CD4-positive, alpha-beta T cell treated with Interleukin-4 for 4 hours (primary cell): Measurements from ENCODE around the gene GCC2.
"Not testable (repeated sequence)": the region's sequence is repeated elsewhere in the genome, so short reads cannot be mapped to it uniquely, and the experiment has no call there.

Source experiments
- DNase-seq: peaks from one replicate; pipeline ENCODE4 v3.0.0-alpha.2; 2020

GCC2 gene

GRCh38 chr2:108448678-108449409 lies at the start of gene GCC2:
TSS of gene GCC2 (plus strand) at chr2:108449206. CDS start at chr2:108449275, 69 bp downstream.
- DNase-seq = peak; percentile 94

- DNase-seq = no peak
Measured at GRCh38 chr2:108399479-108399878, 49.5 kb upstream of the GCC2 start.

- no peak for DNase-seq
Measured at GRCh38 chr2:108401800-108402199, 47.2 kb upstream of the GCC2 start.

GRCh38 chr2:108403494-108403893 lies 45.5 kb upstream of the GCC2 start:
- DNase-seq = no peak

GRCh38 chr2:108404784-108405397 lies 44.1 kb upstream of the GCC2 start:
- DNase-seq = no peak

- no peak for DNase-seq
Measured at GRCh38 chr2:108407864-108408729, 40.9 kb upstream of the GCC2 start.

GRCh38 chr2:108409768-108410167 lies 39.2 kb upstream of the GCC2 start:
- DNase-seq = no peak

GRCh38 chr2:108412995-108413710 lies 35.9 kb upstream of the GCC2 start:
- DNase-seq = no peak

- DNase-seq = no peak
Measured at GRCh38 chr2:108413711-108414095, 35.3 kb upstream of the GCC2 start.

- no peak for DNase-seq
Measured at GRCh38 chr2:108414256-108414876, 34.6 kb upstream of the GCC2 start.

- no peak for DNase-seq
Measured at GRCh38 chr2:108414945-108415344, 34.1 kb upstream of the GCC2 start.

GRCh38 chr2:108417254-108417653 lies 31.8 kb upstream of the GCC2 start:
- no peak for DNase-seq

GRCh38 chr2:108418416-108418815 lies 30.6 kb upstream of the GCC2 start:
- no peak for DNase-seq

GRCh38 chr2:108423067-108423466 lies 25.9 kb upstream of the GCC2 start:
- no peak for DNase-seq

- no peak for DNase-seq
Measured at GRCh38 chr2:108423502-108424251, 25.3 kb upstream of the GCC2 start.

- DNase-seq = no peak
Measured at GRCh38 chr2:108428286-108429009, 20.6 kb upstream of the GCC2 start.

- DNase-seq = not testable (repeated sequence)
Measured at GRCh38 chr2:108435578-108435977, 13.4 kb upstream of the GCC2 start.

- no peak for DNase-seq
Measured at GRCh38 chr2:108436976-108437375, 12.0 kb upstream of the GCC2 start.

- no peak for DNase-seq
Measured at GRCh38 chr2:108441712-108442111, 7.3 kb upstream of the GCC2 start.

GRCh38 chr2:108444941-108445840 lies 3.8 kb upstream of the GCC2 start:
- DNase-seq = no peak
